Embryonic facial prominence (tissue), 1 donor: ENCODE measurements around the gene RBM17.
A peak's percentile ranks its signal among the peaks of the same experiment; 100 is the strongest.
"Not testable (repeated sequence)": the region's sequence is repeated elsewhere in the genome, so short reads cannot be mapped to it uniquely, and the experiment has no call there.

Source experiments
- DNase-seq: peaks from one replicate; pipeline ENCODE4 v3.0.0-alpha.2; 2016; ENCODE audit errors: extremely low spot score

Gene RBM17

DNA sequence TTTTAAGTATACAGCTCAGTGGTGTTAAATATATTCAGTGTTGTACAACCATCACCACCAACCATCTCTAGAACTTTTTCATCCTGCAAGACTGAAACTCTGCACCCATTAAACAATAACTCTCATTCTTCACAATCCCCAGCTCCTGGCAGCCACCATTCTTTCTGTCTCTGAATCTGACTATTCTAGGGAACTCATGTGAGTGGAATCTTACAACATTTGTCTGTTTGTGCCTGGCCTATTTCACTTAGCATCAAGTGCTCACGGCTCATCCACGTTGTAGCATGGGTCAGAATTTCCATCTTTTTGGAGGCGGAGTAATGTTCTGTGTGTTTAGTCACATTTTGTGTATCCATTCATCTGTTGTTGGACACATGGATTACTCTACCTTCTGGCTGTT, 73.1 kb downstream of the RBM17 start:
- no peak for DNase-seq

GRCh38 chr10:6162589-6163356, 73.9 kb downstream of the RBM17 start:
- no peak for DNase-seq

GRCh38 chr10:6163364-6164270, 74.8 kb downstream of the RBM17 start:
- DNase-seq: peak; percentile 65

- DNase-seq: no peak
These were observed 75.6 kb downstream of the RBM17 start for GRCh38 chr10:6164271-6165095.

DNA sequence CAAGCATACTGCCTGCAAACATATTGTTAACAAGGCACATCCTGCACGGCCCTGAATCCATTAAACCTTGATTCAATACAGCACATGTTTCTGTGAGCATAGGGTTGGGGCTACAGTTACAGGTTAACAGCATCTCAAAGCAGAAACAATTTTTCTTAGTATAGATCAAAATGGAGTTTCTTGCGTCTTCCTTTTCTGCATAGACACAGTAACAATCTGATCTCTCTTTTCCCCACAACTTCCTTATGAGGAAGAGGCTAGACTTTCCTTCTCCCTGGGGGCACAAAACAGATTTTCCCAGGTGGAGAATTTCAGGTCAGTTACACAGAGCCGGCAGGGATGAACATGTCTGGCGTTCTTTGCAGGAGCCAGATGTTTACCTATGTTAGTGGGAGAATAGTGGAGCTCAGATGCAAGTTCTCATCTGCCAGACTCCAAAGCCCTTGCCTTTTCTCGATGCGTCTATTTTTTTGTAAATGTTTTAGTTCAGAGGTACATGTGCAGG, 76.4 kb downstream of the RBM17 start:
- no peak for DNase-seq

DNA sequence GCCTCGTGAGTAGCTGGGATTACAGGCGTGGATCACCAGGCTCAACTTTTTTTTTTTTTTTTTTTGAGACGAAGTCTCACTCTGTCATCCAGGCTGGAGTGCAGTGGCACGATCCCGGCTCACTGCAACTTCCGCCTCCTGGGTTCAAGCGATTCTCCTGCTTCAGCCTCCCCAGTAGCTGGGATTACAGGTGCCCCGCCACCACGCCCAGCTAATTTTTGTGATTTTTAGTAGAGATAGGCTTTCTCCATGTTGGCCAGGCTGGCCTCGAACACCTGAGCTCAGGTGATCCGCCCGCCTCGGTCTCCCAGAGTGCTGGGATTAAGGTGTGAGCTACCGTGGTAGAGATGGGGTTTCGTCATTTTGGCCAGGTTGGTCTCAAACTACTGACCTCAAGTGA, 77.1 kb downstream of the RBM17 start:
- DNase-seq: not testable (repeated sequence)
